HepG2 (cell line): ENCODE data around the gene U2AF2. TPM values are rescaled to one million over a fixed set of nuclear protein-coding genes. Genes with fewer than 3 reads are reported as not detected.

ENCODE experiments used
- ARNT2 ChIP-seq: sonication (generic); formaldehyde crosslinking; IDR thresholded peaks from 2 replicates; pipeline ENCODE4 v1.8.0; 2022; ENCODE audit warnings: mild to moderate bottlenecking, low read depth, missing genetic modification reagents, moderate library complexity
- CBFB ChIP-seq: sonication (generic); formaldehyde crosslinking; IDR thresholded peaks from 2 replicates; pipeline ENCODE4 v1.4.0; 2020; ENCODE audit warnings: missing genetic modification reagents
- HNF1A ChIP-seq, 2 experiments: sonication (generic) in 1 of 2; formaldehyde crosslinking in 1 of 2; IDR thresholded peaks; 2 replicates each; pipeline versions ENCODE4 v1.4.0 to v1.6.1; 2016 to 2020; ENCODE audit warnings: borderline replicate concordance in 1 of 2, low read depth in 1 of 2, mild to moderate bottlenecking in 1 of 2, missing genetic modification reagents in 1 of 2
- HNF4G ChIP-seq, 2 experiments: sonication (generic) in 1 of 2; formaldehyde crosslinking in 1 of 2; IDR thresholded peaks; 2 replicates each; pipeline versions ENCODE4 v1.4.0 to v1.6.1; 2011 to 2020; ENCODE audit warnings: borderline replicate concordance in 2 of 2, low read depth in 2 of 2, mild to moderate bottlenecking in 2 of 2, low read length in 1 of 2, missing genetic modification reagents in 1 of 2, moderate library complexity in 1 of 2
- NCOA2 ChIP-seq: sonication (generic); formaldehyde crosslinking; IDR thresholded peaks from 2 replicates; pipeline ENCODE4 v1.8.0; 2022; ENCODE audit warnings: inconsistent platforms
- RELA ChIP-seq: sonication (generic); formaldehyde crosslinking; IDR thresholded peaks from 2 replicates; pipeline ENCODE4 v1.4.0; 2020; ENCODE audit warnings: missing genetic modification reagents
- SNAI1 ChIP-seq: sonication (generic); formaldehyde crosslinking; IDR thresholded peaks from 2 replicates; pipeline ENCODE4 v1.5.0; 2020; ENCODE audit warnings: mild to moderate bottlenecking, missing genetic modification reagents, borderline replicate concordance
- TAF15 ChIP-seq: fragments of 200-400 bp; formaldehyde crosslinking; IDR thresholded peaks from one replicate; pipeline ENCODE4 v1.6.1; 2018; ENCODE audit warnings: mild to moderate bottlenecking, low read depth, low read length; ENCODE audit not compliant: poor library complexity, severe bottlenecking
- U2AF1 ChIP-seq: fragments of 200-400 bp; formaldehyde crosslinking; optimal IDR thresholded peaks from 2 replicates; pipeline ENCODE3; 2017; ENCODE audit warnings: mild to moderate bottlenecking, low read depth, low read length
- YY1 ChIP-seq: IDR thresholded peaks from 2 replicates; pipeline ENCODE4 v1.6.1; 2011; ENCODE audit warnings: low read length, low read depth, moderate library complexity, mild to moderate bottlenecking; ENCODE audit not compliant: insufficient read depth, insufficient replicate concordance
- ZBTB10 ChIP-seq: sonication (generic); formaldehyde crosslinking; IDR thresholded peaks from 2 replicates; pipeline ENCODE4 v1.4.0; 2020; ENCODE audit warnings: missing genetic modification reagents, borderline replicate concordance
- ZKSCAN5 ChIP-seq: sonication (generic); formaldehyde crosslinking; IDR thresholded peaks from 2 replicates; pipeline ENCODE4 v1.5.1; 2020; ENCODE audit warnings: mild to moderate bottlenecking, missing genetic modification reagents
- ZMAT5 ChIP-seq: sonication (generic); formaldehyde crosslinking; IDR thresholded peaks from 2 replicates; pipeline ENCODE4 v1.5.0; 2020; ENCODE audit warnings: mild to moderate bottlenecking, low read depth, missing genetic modification reagents, borderline replicate concordance
- ZNF772 ChIP-seq: sonication (generic); formaldehyde crosslinking; IDR thresholded peaks from 2 replicates; pipeline ENCODE4 v1.5.0; 2020; ENCODE audit warnings: mild to moderate bottlenecking, missing genetic modification reagents
- ZNF790 ChIP-seq: sonication (generic); formaldehyde crosslinking; IDR thresholded peaks from 2 replicates; pipeline ENCODE4 v1.8.0; 2022; ENCODE audit warnings: missing genetic modification reagents, mild to moderate bottlenecking, borderline replicate concordance
- ZNF878 ChIP-seq: sonication (generic); formaldehyde crosslinking; IDR thresholded peaks from 2 replicates; pipeline ENCODE4 v1.8.1; 2023; ENCODE audit warnings: mild to moderate bottlenecking, missing genetic modification reagents, moderate library complexity
- polyA plus RNA-seq, 8 experiments: library from polyadenylated mRNA; depleted of rRNA in 3 of 8; stranded (reverse) in 7 of 8; unstranded in 1 of 8; fragments of >200 nt; fragmentation: Illumina TruSeq in 4 of 8; extraction: Trizol in 4 of 8; gene quantifications; 2 replicates each; pipeline versions ENCODE4 v1.2.1 to v1.2.3, GENCODE V29; 2011 to 2016; ENCODE audit warnings: low read depth in 4 of 8, missing spikeins in 1 of 8, mixed read lengths in 1 of 8; ENCODE audit not compliant: insufficient read depth in 1 of 8
- total RNA-seq, 5 experiments: library from RNA; depleted of rRNA; stranded (reverse); fragments of >200 nt; fragmentation: Illumina TruSeq; extraction: Trizol; gene quantifications; 2 replicates each; pipeline ENCODE4 v1.2.3, GENCODE V29; 2016; ENCODE audit warnings: low read depth in 1 of 5
- TF ChIP-seq, protein P1 (sequence below): IDR thresholded peaks from 2 replicates; pipeline ENCODE4 v1.6.1; 2016; ENCODE audit warnings: low read depth, borderline replicate concordance
- TF ChIP-seq, protein P2 (sequence below): sonication (generic); formaldehyde crosslinking; IDR thresholded peaks from 2 replicates; pipeline ENCODE4 v1.8.0; 2022; ENCODE audit warnings: mild to moderate bottlenecking, missing genetic modification reagents

Gene U2AF2
- total and polyA plus RNA-seq, 2 of the 13 experiments (the other 11 are each of a cell fraction or from before 2014, with no cell fraction given), result 84.3 to 124 TPM

DNA sequence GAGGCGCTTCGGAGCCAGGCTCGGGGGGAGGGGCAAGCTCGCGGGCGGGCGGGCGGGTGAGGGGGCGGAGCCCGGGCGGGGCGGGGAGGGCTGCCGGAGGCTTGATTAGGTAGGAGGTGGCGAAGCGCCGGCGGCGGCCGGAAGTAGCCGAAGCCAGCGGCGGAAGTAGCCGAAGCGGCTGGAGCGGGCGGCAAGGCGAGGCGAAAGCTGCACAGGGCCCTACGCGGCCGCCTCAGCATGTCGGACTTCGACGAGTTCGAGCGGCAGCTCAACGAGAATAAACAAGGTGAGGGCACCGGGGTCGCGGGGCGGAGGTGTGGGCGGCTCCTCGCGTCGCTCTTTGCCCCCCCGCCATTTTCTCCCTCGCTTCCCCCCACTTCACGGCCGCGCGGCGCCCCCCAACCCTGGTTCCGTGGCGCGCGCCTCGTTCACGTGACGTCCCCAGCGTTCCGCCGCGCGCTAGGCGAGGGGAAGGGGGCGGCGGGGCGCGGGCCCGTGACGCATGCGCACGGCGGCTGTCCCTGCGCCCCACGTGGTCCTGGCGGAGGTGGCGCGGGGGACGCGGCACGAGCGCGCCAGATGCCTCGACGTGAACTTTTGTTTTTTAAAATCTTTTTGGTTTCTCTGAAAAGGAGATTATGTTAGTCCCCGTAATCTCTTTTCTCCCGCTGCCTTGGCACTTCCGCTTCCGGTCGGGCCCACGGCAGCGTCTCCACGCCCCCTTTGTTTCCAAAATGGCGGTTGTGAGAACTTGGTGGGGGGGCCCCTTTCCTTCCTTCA lies at the start of gene U2AF2 (continued):
- peak; percentile 94 for TF ChIP-seq YY1
- TF ChIP-seq SNAI1, result peak; percentile 22; the same call in 1 of the 2 replicates
- TF ChIP-seq ZBTB10 (CRISPR knock-in tag), result no peak
- peak; percentile 44; the same call in 1 of the 2 replicates for TF ChIP-seq CBFB
- TF ChIP-seq, protein P1, sequence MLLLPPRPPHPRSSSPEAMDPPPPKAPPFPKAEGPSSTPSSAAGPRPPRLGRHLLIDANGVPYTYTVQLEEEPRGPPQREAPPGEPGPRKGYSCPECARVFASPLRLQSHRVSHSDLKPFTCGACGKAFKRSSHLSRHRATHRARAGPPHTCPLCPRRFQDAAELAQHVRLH (CRISPR knock-in tag), result no peak
- TF ChIP-seq NCOA2, result no peak
- TF ChIP-seq RELA, result no peak
- 0 out of 2 replicates have a peak, but pooled peaks have one; percentile 36 for TF ChIP-seq ZNF790 (CRISPR knock-in tag)
- TF ChIP-seq ARNT2 (CRISPR knock-in tag), result peak; percentile 48
- no peak; the same call in 1 of the 2 replicates for TF ChIP-seq ZNF772 (CRISPR knock-in tag)
- TF ChIP-seq HNF1A (IDR thresholded peaks at IDR 0.05; ENCODE audit: low read depth), result no peak
- TF ChIP-seq HNF1A (CRISPR knock-in tag; IDR thresholded peaks at IDR 0.05; ENCODE audit: borderline replicate concordance), result no peak; the same call in 1 of the 2 replicates
- peak; percentile 76 for TF ChIP-seq U2AF1
- no peak for TF ChIP-seq ZNF878 (CRISPR knock-in tag)
- TF ChIP-seq, protein P2, sequence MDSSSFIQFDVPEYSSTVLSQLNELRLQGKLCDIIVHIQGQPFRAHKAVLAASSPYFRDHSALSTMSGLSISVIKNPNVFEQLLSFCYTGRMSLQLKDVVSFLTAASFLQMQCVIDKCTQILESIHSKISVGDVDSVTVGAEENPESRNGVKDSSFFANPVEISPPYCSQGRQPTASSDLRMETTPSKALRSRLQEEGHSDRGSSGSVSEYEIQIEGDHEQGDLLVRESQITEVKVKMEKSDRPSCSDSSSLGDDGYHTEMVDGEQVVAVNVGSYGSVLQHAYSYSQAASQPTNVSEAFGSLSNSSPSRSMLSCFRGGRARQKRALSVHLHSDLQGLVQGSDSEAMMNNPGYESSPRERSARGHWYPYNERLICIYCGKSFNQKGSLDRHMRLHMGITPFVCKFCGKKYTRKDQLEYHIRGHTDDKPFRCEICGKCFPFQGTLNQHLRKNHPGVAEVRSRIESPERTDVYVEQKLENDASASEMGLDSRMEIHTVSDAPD (CRISPR knock-in tag), result no peak
- 0 out of 2 replicates have a peak, but pooled peaks have one; percentile 30 for TF ChIP-seq HNF4G (IDR thresholded peaks at IDR 0.05; ENCODE audit: borderline replicate concordance, low read depth, low read length)
- 0 out of 2 replicates have a peak, but pooled peaks have one; percentile 14 for TF ChIP-seq HNF4G (CRISPR knock-in tag; IDR thresholded peaks at IDR 0.05; ENCODE audit: borderline replicate concordance, low read depth)
- TF ChIP-seq ZKSCAN5 (CRISPR knock-in tag), result no peak
- TF ChIP-seq ZMAT5 (CRISPR knock-in tag), result no peak
- TF ChIP-seq TAF15, result peak; percentile 11
